ENCODE measurements around the gene CDKN1A.

CDKN1A gene

GRCh38 chr6:36717871-36718540 is 39.5 kb downstream of the CDKN1A start:
- Histone ChIP-seq H3K36me3 (ENCODE audit: insufficient read depth) (no peaks in the 10 kb centered on the region), H2AFZ (ENCODE audit: low read depth) (no peak overlapping the region), H3K4me2 (no peak overlapping the region), H3K4me1 (ENCODE audit: low read depth, poor library complexity, severe bottlenecking) (no peaks in the 10 kb centered on the region), H3K27me3 (ENCODE audit: insufficient read depth, low read depth) (no peaks in the 10 kb centered on the region), H3K27ac (no peak overlapping the region), H3K9ac (no peak overlapping the region), H4K20me1 (ENCODE audit: insufficient read depth) (no peaks in the 10 kb centered on the region), H3K79me2 (ENCODE audit: insufficient read depth, low read depth) (no peaks in the 10 kb centered on the region), H3K4me3 (IDR thresholded peaks at IDR 0.05; ENCODE audit: insufficient read depth, low read depth, low read length) (no peak overlapping the region)
- TF ChIP-seq, protein P1, sequence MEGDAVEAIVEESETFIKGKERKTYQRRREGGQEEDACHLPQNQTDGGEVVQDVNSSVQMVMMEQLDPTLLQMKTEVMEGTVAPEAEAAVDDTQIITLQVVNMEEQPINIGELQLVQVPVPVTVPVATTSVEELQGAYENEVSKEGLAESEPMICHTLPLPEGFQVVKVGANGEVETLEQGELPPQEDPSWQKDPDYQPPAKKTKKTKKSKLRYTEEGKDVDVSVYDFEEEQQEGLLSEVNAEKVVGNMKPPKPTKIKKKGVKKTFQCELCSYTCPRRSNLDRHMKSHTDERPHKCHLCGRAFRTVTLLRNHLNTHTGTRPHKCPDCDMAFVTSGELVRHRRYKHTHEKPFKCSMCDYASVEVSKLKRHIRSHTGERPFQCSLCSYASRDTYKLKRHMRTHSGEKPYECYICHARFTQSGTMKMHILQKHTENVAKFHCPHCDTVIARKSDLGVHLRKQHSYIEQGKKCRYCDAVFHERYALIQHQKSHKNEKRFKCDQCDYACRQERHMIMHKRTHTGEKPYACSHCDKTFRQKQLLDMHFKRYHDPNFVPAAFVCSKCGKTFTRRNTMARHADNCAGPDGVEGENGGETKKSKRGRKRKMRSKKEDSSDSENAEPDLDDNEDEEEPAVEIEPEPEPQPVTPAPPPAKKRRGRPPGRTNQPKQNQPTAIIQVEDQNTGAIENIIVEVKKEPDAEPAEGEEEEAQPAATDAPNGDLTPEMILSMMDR (conservative IDR thresholded peaks at IDR 0.05; ENCODE audit: low read depth, low read length), result no peak

DNA sequence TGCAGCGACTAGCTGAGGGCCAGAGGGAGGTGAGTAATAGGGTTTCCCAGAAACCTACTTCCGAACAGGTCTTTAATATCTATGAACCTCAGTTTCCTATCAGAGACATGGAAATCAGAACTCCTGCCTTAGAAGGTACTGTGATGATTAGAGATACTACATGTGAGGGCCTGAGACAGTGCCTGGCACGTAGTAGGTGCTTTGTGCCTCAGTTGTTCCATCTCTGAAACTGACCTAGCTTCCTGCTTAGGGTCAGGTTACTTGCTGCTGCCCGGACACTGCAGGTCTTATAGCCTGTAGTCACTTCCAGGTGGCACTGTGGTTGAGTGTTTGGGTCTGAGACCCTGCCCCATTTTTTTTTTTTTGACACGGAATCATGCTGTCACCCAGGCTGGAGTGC is 40.0 kb downstream of the CDKN1A start:
- Histone ChIP-seq H3K79me2 (ENCODE audit: insufficient read depth, low read depth) (no peaks in the 10 kb centered on the region), H3K36me3 (ENCODE audit: insufficient read depth) (no peaks in the 10 kb centered on the region), H3K4me1 (ENCODE audit: low read depth, poor library complexity, severe bottlenecking) (no peaks in the 10 kb centered on the region), H3K4me3 (IDR thresholded peaks at IDR 0.05; ENCODE audit: insufficient read depth, low read depth, low read length) (no peak overlapping the region), H3K9ac (no peak overlapping the region), H4K20me1 (ENCODE audit: insufficient read depth) (no peaks in the 10 kb centered on the region), H3K27ac (no peak overlapping the region), H2AFZ (ENCODE audit: low read depth) (no peak overlapping the region), H3K4me2 (no peak overlapping the region), H3K27me3 (ENCODE audit: insufficient read depth, low read depth) (no peaks in the 10 kb centered on the region)
- TF ChIP-seq, protein P1 (conservative IDR thresholded peaks at IDR 0.05; ENCODE audit: low read depth, low read length), result no peak

DNA sequence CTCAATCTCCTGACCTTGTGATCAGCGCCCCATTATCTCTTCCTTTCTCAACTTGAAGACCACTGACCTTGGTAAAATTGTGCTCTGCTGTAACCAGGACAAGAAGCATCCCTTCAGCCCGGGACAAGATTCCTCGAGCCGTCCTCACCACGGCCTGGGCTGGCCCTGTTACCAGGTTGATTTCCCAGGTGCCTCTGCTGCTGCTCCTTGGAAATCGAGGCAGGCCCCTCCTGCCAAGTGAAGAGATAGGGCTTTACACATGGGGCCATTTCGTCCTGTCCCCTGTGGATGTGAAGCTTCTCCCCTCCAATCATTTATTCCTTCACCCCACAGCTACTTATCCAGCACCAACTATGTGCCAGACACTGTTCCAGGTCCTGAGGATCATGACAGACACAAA is 40.6 kb downstream of the CDKN1A start:
- TF ChIP-seq, protein P1 (conservative IDR thresholded peaks at IDR 0.05; ENCODE audit: low read depth, low read length), result no peak
- Histone ChIP-seq H3K36me3 (ENCODE audit: insufficient read depth) (no peaks in the 10 kb centered on the region), H3K4me3 (IDR thresholded peaks at IDR 0.05; ENCODE audit: insufficient read depth, low read depth, low read length) (no peak overlapping the region), H3K4me2 (no peak overlapping the region), H3K27me3 (ENCODE audit: insufficient read depth, low read depth) (no peaks in the 10 kb centered on the region), H2AFZ (ENCODE audit: low read depth) (no peak overlapping the region), H3K79me2 (ENCODE audit: insufficient read depth, low read depth) (no peaks in the 10 kb centered on the region), H4K20me1 (ENCODE audit: insufficient read depth) (no peaks in the 10 kb centered on the region), H3K9ac (no peak overlapping the region), H3K27ac (no peak overlapping the region), H3K4me1 (ENCODE audit: low read depth, poor library complexity, severe bottlenecking) (no peaks in the 10 kb centered on the region)

DNA sequence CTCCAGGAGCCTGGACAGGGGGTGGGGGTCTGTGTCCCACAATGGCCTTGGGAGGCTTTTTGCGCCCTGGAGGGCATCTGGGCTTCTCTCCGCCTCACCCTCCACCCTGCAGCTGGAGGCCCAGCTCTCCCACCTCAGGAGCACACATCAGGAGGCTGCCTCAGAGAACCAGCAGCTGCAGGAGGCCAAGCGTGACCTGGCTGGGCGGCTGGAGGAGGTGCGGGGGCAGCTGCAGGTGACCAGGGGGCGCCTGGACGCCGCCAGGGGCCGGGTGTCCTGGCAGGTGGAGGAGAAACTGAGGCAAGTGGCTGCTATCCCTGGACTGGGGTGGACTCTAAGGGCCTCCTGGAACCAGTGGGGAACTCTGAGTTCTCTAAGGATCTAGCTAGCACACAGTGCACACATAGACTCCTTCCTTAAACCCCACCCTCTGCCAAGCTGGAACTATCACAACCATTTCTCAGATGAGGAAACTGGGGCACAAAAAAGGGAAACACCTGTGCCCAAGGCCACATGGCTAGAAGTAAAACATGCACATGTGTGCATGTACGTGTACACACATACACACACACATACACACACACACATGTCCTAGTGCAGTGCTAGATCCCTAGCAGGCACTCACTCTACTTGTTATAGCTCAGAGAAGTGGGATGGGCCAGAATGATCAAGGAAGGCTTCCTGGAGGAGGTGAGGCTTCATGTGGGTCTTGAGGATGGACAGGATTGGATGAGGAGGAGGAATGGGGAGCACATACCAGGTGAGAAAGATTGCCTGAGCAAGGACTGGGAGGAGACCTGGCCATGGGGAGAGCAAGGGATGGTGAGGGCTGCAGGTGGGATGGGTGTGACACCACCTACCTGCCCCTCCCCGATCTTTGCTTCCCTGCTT is 42.0 kb downstream of the CDKN1A start:
- Histone ChIP-seq H3K27ac (no peak overlapping the region), H3K9ac (no peak overlapping the region), H3K36me3 (ENCODE audit: insufficient read depth) (no peaks in the 10 kb centered on the region), H2AFZ (ENCODE audit: low read depth) (no peak overlapping the region), H3K79me2 (ENCODE audit: insufficient read depth, low read depth) (no peaks in the 10 kb centered on the region), H3K4me1 (ENCODE audit: low read depth, poor library complexity, severe bottlenecking) (no peaks in the 10 kb centered on the region), H4K20me1 (ENCODE audit: insufficient read depth) (no peaks in the 10 kb centered on the region), H3K27me3 (ENCODE audit: insufficient read depth, low read depth) (no peaks in the 10 kb centered on the region), H3K4me3 (IDR thresholded peaks at IDR 0.05; ENCODE audit: insufficient read depth, low read depth, low read length) (no peak overlapping the region), H3K4me2 (no peak overlapping the region)
- TF ChIP-seq, protein P1 (conservative IDR thresholded peaks at IDR 0.05; ENCODE audit: low read depth, low read length), result no peak
